ENCODE measurements around the gene SNAPC2. TPM values are rescaled to one million over a fixed set of nuclear protein-coding genes. Genes with fewer than 3 reads are reported as not detected.

The SNAPC2 gene
- total and polyA plus RNA-seq, 2 of the 13 experiments (the other 11 are each of a cell fraction or from before 2014, with no cell fraction given) = 10.2 to 12.7 TPM

GRCh38 chr19:7914598-7915045 is 5.5 kb upstream of the SNAPC2 start, which contains the start of gene TGFBR3L:
TSS of gene TGFBR3L (plus strand) at chr19:7914830.
- H3K4me1 ChIP-seq (ENCODE audit: insufficient read depth, low read length) = peaks cover 33% of the 10 kb centered on the region
- H4K20me1 ChIP-seq (ENCODE audit: insufficient read depth, low read length) = no peaks in the 10 kb centered on the region
- BruUV-seq (replicated peaks) = no TSS peak
- no peak within 1 kb of the TSS for H3K27ac ChIP-seq (ENCODE audit: extremely low read length, insufficient read depth, low read length)
- H3K9ac ChIP-seq (ENCODE audit: insufficient read depth, low read depth, low read length) = peak within 1 kb of the TSS; percentile 52; the same call in 1 of the 2 replicates
- DNase-seq (ENCODE audit: low spot score) (no peak), FAIRE-seq (no peak), ATAC-seq (no peak)
- in situ Hi-C loops (cut with HindIII; ENCODE audit: extremely low pct_ligation_motif_present, low pct_unique_long_range_greater_than_20kb) (no loop called here), intact Hi-C loops (cut with micrococcal nuclease; ENCODE audit: unreplicated experiment) (no loop called here)
- no peaks in the 10 kb centered on the region; a peak in 1 of 5 replicates for H3K27me3 ChIP-seq (ENCODE audit: control insufficient read depth in 1 of 2, insufficient read depth in 2 of 2, low read length in 2 of 2)
- no peak for TF ChIP-seq ZNF207 (IDR thresholded peaks at IDR 0.05; ENCODE audit: borderline replicate concordance)
- peak; percentile 76; the same call in 1 of the 2 replicates for TF ChIP-seq AKAP8 (CRISPR knock-in tag; IDR thresholded peaks at IDR 0.05)
- TF ChIP-seq MLX (CRISPR knock-in tag; IDR thresholded peaks at IDR 0.05) = no peak
- peak; percentile 22 to 55; a peak in 2 of 4 replicates for TF ChIP-seq POLR2A (IDR thresholded peaks at IDR 0.05; ENCODE audit: insufficient read depth in 1 of 2, low read depth in 2 of 2, low read length in 2 of 2)
- peak; percentile 84 for TF ChIP-seq AGO2 (optimal IDR thresholded peaks at IDR 0.05; ENCODE audit: low read depth, low read length)
- peak; percentile 39 for TF ChIP-seq RBM22 (optimal IDR thresholded peaks at IDR 0.05; ENCODE audit: low read length)
- TF ChIP-seq POLR2G (IDR thresholded peaks at IDR 0.05; ENCODE audit: low read depth, low read length) = peak; percentile 66
- peak; percentile 33; the same call in 1 of the 2 replicates for TF ChIP-seq KDM2A (CRISPR knock-in tag; IDR thresholded peaks at IDR 0.05; ENCODE audit: borderline replicate concordance, low read depth)
- TF ChIP-seq RBFOX2 (IDR thresholded peaks at IDR 0.05; ENCODE audit: low read depth, low read length) = 0 out of 2 replicates have a peak, but pooled peaks have one; percentile 27
- TF ChIP-seq AGO1 (IDR thresholded peaks at IDR 0.05; ENCODE audit: low read depth, low read length, poor library complexity, severe bottlenecking) = peak; percentile 92
- 0 out of 2 replicates have a peak, but pooled peaks have one; percentile 6 for TF ChIP-seq HOXA3 (CRISPR knock-in tag; IDR thresholded peaks at IDR 0.05)
- TF ChIP-seq SP1 (IDR thresholded peaks at IDR 0.05) = no peak
- no peak for TF ChIP-seq SP1 (CRISPR knock-in tag; IDR thresholded peaks at IDR 0.05)
- 0 out of 2 replicates have a peak, but pooled peaks have one; percentile 58 for TF ChIP-seq HNRNPL (IDR thresholded peaks at IDR 0.05; ENCODE audit: low read depth, low read length)
- no peak within 1 kb of the TSS for H2AFZ ChIP-seq (ENCODE audit: low read length)
- H3K9me3 ChIP-seq (ENCODE audit: low read length) = no peaks in the 10 kb centered on the region
- POLR2A ChIA-PET = interaction anchor here (1.6 kb wide), 1 partner anchor 27 kb away, joined by 4 read pairs; no protein-coding TSS in a partner anchor
- WGBS (ENCODE audit: low lambda C conversion rate) = 91% methylated on average over 10 of the region's 12 CpGs
- peak within 1 kb of the TSS; percentile 89 for H3K4me2 ChIP-seq (ENCODE audit: low read depth, low read length)
- peak within 1 kb of the TSS in 1 of 3 experiments; percentile 70; a peak in 2 of 6 replicates for H3K4me3 ChIP-seq (replicated peaks in 1 of 3; ENCODE audit: insufficient read depth in 1 of 3, low read depth in 2 of 3, low read length in 3 of 3)
- H3K36me3 ChIP-seq (replicated peaks in 1 of 2; ENCODE audit: control insufficient read depth in 1 of 2, insufficient read depth in 2 of 2, low read length in 2 of 2) = peaks cover 4 to 20% of the 10 kb centered on the region in 2 experiments; a peak in 3 of 5 replicates
- CTCF ChIA-PET (ENCODE audit: low intra/inter-chr PET ratio, low total read pairs) = no interaction called here
- H3K79me2 ChIP-seq (ENCODE audit: insufficient read depth, low read length) = no peaks in the 10 kb centered on the region
